A172 (cell line): ENCODE results near the gene HMGA1. TPM values are rescaled to one million over a fixed set of nuclear protein-coding genes. Genes with fewer than 3 reads are reported as not detected.

Experiments
- DNase-seq: peaks from one replicate; pipeline ENCODE4 v3.0.0-alpha.2; 2015; ENCODE audit warnings: low spot score
- total RNA-seq: library from RNA; depleted of rRNA; stranded (reverse); fragments of >200 nt; shearing (Covaris generic); gene quantifications from 2 replicates; pipeline ENCODE4 v1.2.3, GENCODE V29; 2014; rRNA removed

HMGA1 gene
- total RNA-seq: 72.3 and 117 TPM in 2 replicates

GRCh38 chr6:34236443-34237315 lies at the start of gene HMGA1:
Gene HMGA1, plus strand, starts transcription at chr6:34236873. Its CDS starts 3,908 bp downstream, at chr6:34240781.
- peak; percentile 63 for DNase-seq

- no peak for DNase-seq
Observed at GRCh38 chr6:34189806-34190503, 46.7 kb upstream of the HMGA1 start.

GRCh38 chr6:34190504-34191122 lies 46.1 kb upstream of the HMGA1 start:
- DNase-seq: no peak

- no peak for DNase-seq
Observed at GRCh38 chr6:34194772-34195171, 41.9 kb upstream of the HMGA1 start.

GRCh38 chr6:34195726-34196115 lies 41.0 kb upstream of the HMGA1 start:
- no peak for DNase-seq

DNA sequence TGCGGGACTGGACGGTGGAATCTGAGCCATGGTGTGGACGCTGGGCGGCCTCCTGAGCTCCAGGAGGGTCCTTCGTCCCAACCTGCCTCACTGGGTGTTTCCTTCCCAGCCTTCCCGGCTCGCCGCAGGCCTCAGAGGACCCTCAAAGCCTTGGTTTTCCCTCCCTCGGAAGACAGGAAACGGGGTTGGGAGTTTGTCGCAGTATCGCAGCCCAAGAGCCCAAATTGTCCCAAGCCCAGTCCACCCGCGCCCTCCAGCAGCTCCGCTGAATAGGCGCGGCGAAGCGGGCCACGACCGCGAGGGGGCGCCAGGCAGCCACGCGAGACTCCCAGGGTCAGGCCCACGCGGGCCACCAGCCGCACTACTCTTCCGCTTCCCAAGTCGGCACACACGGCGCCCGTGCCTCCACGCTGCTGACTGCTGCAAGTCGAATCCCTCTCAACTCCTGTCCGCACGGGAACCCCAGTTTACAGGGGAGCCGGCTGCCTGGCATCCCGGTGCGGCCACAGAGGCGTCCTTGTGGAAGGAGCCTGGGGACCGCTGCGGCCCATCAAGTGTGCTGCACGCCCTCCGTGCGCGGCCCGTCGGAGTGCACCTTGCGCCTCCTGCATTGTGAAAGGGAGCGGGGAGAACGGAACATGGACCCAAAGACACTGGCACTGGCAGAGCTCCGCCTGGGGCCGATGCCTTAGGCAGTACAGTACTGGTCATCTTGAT lies 40.4 kb upstream of the HMGA1 start:
- DNase-seq: peak; percentile 30

- no peak for DNase-seq
Observed at GRCh38 chr6:34196833-34197195, 39.9 kb upstream of the HMGA1 start.

DNA sequence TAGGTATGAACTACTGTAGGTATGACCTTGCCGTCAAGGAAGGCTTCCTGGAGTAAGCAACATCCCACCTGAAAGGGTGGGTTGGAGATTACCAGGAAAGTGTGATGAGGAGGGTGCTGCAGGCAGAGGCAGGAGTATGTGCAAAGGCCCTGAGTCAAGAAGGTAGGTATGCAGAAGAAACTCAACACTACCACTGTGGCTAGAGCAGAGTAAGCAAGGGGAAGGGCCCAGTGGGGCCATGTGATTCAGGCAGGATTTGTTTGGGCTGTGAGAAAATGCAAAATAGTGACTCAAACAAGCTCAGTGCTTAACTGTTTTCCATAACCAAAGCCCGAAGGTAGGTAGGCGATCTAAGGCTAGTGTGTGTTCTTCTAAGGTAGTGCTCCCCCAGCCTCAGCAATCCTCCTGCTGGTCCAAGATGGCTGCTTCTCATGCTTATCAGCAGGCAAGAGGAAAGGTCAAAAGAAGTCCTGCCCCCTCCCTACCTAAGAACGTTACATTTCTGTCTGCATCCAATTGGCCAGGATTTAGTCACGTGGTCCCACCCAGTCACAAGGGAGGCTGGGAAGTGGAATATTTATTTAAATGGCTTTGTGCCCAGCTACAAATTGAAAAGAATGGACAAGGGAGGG lies 36.2 kb upstream of the HMGA1 start:
- peak; percentile 31 for DNase-seq

GRCh38 chr6:34201455-34202107 lies 35.1 kb upstream of the HMGA1 start:
- DNase-seq: no peak

DNA sequence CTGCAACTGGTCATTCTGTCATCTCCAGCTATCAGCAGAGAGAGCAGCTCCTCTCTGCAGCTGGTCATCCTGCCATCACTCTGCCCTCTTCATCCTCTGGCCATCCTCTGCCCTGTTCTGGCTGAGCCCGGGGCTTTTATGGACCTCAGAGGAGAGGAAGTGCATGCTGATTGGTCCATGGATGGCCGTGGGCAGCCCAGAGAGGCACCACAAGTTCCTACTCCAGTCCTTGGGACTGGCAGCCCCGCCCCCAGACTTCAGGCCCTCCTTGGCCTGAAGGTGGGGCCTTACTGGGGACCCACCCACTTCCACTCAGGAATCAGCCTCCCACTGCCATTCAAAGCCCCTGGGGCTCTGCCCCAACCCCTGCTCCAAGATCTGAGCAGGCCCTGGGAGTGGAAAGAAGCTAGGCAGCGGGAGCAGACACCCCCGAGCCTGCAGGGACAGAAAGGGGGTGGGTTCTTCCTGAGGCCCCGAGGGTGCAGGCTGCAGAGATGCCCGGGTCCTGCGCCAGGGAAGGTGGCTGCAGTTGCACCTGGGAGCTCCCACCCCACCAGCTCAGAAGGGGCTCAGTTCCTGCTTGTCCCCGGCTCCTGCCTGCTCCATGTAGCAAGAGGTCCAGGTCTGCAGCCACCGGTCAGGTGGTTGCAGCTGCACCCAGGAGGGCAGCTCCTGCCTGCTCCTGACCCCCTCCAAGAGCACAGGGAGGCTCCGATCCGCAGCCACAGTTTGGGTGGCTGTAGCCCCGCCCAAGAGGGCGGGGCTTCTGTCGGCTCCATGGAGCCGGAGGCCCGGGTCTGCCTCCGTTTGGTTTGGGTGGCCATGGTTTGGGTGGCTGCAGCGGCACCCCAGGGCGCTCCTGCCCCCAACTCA lies 34.1 kb upstream of the HMGA1 start:
- no peak for DNase-seq

- DNase-seq: no peak
Observed at GRCh38 chr6:34204693-34205092, 32.0 kb upstream of the HMGA1 start.

- peak; percentile 30 for DNase-seq
Observed at GRCh38 chr6:34205466-34205865, 31.2 kb upstream of the HMGA1 start.

DNA sequence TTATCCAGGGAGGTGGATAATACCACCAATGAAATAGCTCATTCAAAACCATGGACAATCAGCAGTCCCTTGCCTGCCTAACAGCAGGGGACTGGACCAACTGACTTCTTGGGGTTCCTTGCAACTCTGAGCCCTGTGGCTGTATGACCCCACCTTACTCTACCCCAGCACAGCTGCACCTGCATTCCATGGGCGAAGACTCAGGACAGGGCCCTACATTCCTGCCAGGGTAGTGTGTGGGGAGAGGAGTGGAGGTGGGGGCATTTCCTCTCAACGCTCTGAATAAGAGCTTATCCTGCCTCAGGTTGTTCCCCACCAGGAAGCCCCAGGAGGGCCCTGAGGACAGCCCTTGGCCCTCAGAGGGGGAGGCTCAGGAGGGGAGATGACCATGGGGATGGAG lies 30.8 kb upstream of the HMGA1 start:
- no peak for DNase-seq

GRCh38 chr6:34206726-34207125 lies 29.9 kb upstream of the HMGA1 start:
- no peak for DNase-seq

DNA sequence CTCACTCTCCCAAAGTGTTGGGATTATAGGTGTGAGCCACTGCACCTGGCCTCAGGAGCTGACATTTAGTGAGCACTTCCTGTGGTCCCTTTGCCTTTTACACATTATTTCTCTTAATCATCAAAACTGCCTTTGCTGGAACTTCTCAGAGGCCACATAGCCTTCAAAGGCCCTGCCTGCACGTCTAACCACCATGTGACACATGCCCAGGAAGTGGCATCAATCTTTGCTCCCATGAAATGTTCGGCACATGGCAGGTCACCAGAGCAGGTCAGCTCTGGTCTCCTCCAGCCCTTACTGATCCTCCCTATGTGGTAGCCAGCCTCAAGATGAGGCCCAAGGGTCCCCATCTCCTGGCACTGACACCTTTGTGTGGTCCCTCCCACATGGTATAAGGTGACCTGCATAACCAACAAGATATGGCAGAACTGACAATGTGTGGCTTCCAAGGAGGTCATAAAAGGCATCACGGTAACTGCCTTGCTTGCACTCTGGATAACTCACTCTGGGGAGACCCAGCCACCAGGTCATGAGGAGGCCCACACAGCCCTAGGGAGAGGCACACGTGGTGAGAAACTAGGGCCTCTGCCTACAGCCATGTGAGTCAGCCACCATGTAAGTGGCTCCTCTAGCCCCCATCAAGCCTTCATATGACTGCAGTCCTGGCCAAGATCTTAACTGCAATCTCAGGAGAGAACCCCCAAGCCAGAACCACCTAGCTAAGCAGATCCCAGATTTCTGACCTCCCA lies 28.8 kb upstream of the HMGA1 start:
- DNase-seq: no peak

- no peak for DNase-seq
Observed at GRCh38 chr6:34213772-34214171, 22.9 kb upstream of the HMGA1 start.

- DNase-seq: no peak
Observed at GRCh38 chr6:34218691-34219090, 18.0 kb upstream of the HMGA1 start.

- peak; percentile 44 for DNase-seq
Observed at GRCh38 chr6:34223381-34223955, 13.2 kb upstream of the HMGA1 start.
